Ishikawa (cell line): Measurements from ENCODE around the gene SDCCAG8.

Experiments used
- CREB1 ChIP-seq: IDR thresholded peaks from 2 replicates; pipeline ENCODE4 v1.6.1; 2012; ENCODE audit warnings: low read depth
- EGR1 ChIP-seq: IDR thresholded peaks from 2 replicates; pipeline ENCODE4 v1.6.1; 2012
- TAF1 ChIP-seq: IDR thresholded peaks from 2 replicates; pipeline ENCODE4 v1.6.1; 2012; ENCODE audit warnings: low read depth, mild to moderate bottlenecking
- YY1 ChIP-seq: IDR thresholded peaks from 2 replicates; pipeline ENCODE4 v1.6.1; 2012; ENCODE audit warnings: low read depth
- ZBTB7A ChIP-seq: IDR thresholded peaks from 2 replicates; pipeline ENCODE4 v1.6.1; 2012; ENCODE audit warnings: low read depth
- TF ChIP-seq, protein P1 (sequence below): IDR thresholded peaks from 2 replicates; pipeline ENCODE4 v1.6.1; 2012
- TF ChIP-seq, protein P2 (sequence below): IDR thresholded peaks from 2 replicates; pipeline ENCODE4 v1.6.1; 2012; ENCODE audit warnings: low read depth, mild to moderate bottlenecking

DNA sequence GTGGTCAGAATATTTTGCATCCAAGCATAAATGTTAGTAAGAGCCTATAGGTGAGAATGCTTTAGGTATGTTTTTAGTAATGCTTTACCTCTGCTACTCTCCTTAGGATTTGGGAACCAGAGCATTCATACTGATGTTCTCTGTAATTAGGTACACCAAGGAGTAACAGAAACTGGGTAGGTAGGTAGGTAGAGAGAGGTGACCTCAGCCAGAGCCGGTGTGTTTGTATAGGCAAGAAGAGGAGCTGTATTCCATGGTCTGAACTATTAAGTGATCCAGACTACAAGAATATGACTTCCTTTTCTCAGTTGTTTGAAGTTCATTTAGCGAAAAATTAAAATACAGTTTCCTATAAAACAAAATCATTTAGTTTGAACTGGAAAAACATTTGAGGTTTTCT, 108.5 kb downstream of the SDCCAG8 start:
- TF ChIP-seq CREB1 (no peak), ZBTB7A (no peak), YY1 (no peak), TAF1 (no peak), EGR1 (no peak)
- TF ChIP-seq, protein P1, sequence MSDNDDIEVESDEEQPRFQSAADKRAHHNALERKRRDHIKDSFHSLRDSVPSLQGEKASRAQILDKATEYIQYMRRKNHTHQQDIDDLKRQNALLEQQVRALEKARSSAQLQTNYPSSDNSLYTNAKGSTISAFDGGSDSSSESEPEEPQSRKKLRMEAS: no peak
- TF ChIP-seq, protein P2, sequence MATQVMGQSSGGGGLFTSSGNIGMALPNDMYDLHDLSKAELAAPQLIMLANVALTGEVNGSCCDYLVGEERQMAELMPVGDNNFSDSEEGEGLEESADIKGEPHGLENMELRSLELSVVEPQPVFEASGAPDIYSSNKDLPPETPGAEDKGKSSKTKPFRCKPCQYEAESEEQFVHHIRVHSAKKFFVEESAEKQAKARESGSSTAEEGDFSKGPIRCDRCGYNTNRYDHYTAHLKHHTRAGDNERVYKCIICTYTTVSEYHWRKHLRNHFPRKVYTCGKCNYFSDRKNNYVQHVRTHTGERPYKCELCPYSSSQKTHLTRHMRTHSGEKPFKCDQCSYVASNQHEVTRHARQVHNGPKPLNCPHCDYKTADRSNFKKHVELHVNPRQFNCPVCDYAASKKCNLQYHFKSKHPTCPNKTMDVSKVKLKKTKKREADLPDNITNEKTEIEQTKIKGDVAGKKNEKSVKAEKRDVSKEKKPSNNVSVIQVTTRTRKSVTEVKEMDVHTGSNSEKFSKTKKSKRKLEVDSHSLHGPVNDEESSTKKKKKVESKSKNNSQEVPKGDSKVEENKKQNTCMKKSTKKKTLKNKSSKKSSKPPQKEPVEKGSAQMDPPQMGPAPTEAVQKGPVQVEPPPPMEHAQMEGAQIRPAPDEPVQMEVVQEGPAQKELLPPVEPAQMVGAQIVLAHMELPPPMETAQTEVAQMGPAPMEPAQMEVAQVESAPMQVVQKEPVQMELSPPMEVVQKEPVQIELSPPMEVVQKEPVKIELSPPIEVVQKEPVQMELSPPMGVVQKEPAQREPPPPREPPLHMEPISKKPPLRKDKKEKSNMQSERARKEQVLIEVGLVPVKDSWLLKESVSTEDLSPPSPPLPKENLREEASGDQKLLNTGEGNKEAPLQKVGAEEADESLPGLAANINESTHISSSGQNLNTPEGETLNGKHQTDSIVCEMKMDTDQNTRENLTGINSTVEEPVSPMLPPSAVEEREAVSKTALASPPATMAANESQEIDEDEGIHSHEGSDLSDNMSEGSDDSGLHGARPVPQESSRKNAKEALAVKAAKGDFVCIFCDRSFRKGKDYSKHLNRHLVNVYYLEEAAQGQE: no peak
